ENCODE measurements around the gene PRKAA1.

GRCh38 chr5:40775846-40776657, 22.1 kb downstream of the PRKAA1 start:
- TF ChIP-seq CTCF (IDR thresholded peaks at IDR 0.05) (no peak), POLR2A (IDR thresholded peaks at IDR 0.05) (no peak), POLR2AphosphoS5 (IDR thresholded peaks at IDR 0.05) (no peak), EP300 (IDR thresholded peaks at IDR 0.05) (no peak)
